Spleen (tissue), 13 donors: Measurements from ENCODE around the gene OR8B12. TPM values are rescaled to one million over a fixed set of nuclear protein-coding genes. Genes with fewer than 3 reads are reported as not detected.

ENCODE experiments used
- DNase-seq: peaks from one replicate; pipeline ENCODE4 v3.0.0-alpha.2; 2020
- H3K27ac ChIP-seq, 8 donors: fragments of 200-600 bp; sonication (generic) in 7 of 8; 1 replicate in 4 of 8; 2 replicates in 4 of 8; pipeline versions ENCODE4 v1.5.0 to v1.8.0; 2016 to 2021; ENCODE audit warnings: inconsistent platforms in 4 of 8, mild to moderate bottlenecking in 4 of 8, moderate library complexity in 1 of 8
- H3K27me3 ChIP-seq, 7 donors: fragments of 200-600 bp; sonication (generic) in 6 of 7; replicated peaks in 1 of 7; 1 replicate in 4 of 7; 2 replicates in 3 of 7; pipeline versions ENCODE4 v1.5.0 to v1.8.0; 2016 to 2021; ENCODE audit warnings: inconsistent platforms in 3 of 7, mild to moderate bottlenecking in 1 of 7
- H3K36me3 ChIP-seq, 6 donors: fragments of 200-600 bp; sonication (generic) in 5 of 6; 1 replicate in 4 of 6; 2 replicates in 2 of 6; pipeline versions ENCODE4 v1.5.0 to v1.8.0; 2016 to 2021; ENCODE audit warnings: inconsistent platforms in 2 of 6
- H3K4me1 ChIP-seq, 6 donors: fragments of 200-600 bp; sonication (generic) in 5 of 6; 1 replicate in 3 of 6; 2 replicates in 3 of 6; pipeline versions ENCODE4 v1.5.0 to v1.8.0; 2016 to 2021; ENCODE audit warnings: inconsistent platforms in 3 of 6
- H3K4me3 ChIP-seq, 8 donors: fragments of 200-600 bp; sonication (generic) in 7 of 8; 1 replicate in 4 of 8; 2 replicates in 4 of 8; pipeline versions ENCODE4 v1.5.0 to v1.8.0; 2016 to 2021; ENCODE audit warnings: inconsistent platforms in 4 of 8, mild to moderate bottlenecking in 4 of 8, moderate library complexity in 2 of 8
- H3K9me3 ChIP-seq, 8 donors: fragments of 200-600 bp; sonication (generic) in 7 of 8; 1 replicate in 4 of 8; 2 replicates in 4 of 8; pipeline versions ENCODE4 v1.5.0 to v1.8.0; 2016 to 2021; ENCODE audit warnings: inconsistent platforms in 4 of 8
- POLR2A ChIP-seq, 3 donors: fragments of 450-650 bp; IDR thresholded peaks; one replicate each; pipeline ENCODE4 v1.5.1; 2017; ENCODE audit warnings: antibody characterized with exemption in 3 of 3, mild to moderate bottlenecking in 1 of 3
- POLR2AphosphoS5 ChIP-seq, 3 donors: sonication (generic); formaldehyde crosslinking; IDR thresholded peaks; one replicate each; pipeline ENCODE4 v1.5.1; 2017; ENCODE audit warnings: antibody characterized with exemption in 3 of 3
- WGBS, 5 donors: extraction: QIAGEN DNeasy Blood & Tissue Kit in 3 of 5; methylation state at CpG; one replicate each; pipeline versions ENCODE4 v1.1.5 to v1.1.7; 2013 to 2018; 5-methylcytosine and 5-hydroxymethylcytosine counted together
- intact Hi-C: fragments of 100-400 bp; cut with DNase I; formaldehyde crosslinking; loops from one replicate; pipeline ENCODE4 v1.15.0; 2023; ENCODE audit warnings: low total_unique reads
- long read RNA-seq, 2 donors: transcript quantifications; one replicate each; lab custom pipeline, GENCODE V29; 2026
- polyA plus RNA-seq, 3 donors: library from polyadenylated mRNA; stranded (reverse); fragments of 200-250 nt; gene quantifications; one replicate each; pipeline ENCODE4 v1.2.1, GENCODE V29; 2013
- total RNA-seq, 7 donors: library from RNA; depleted of rRNA in 3 of 7; stranded (reverse); fragments of >200 nt in 3 of 7; fragmentation: NEBNext Ultra II Directional in 4 of 7; extraction: Animal tissue kit (Norgen Biotek cat#: 25700) in 4 of 7; gene quantifications; one replicate each; pipeline versions ENCODE4 v1.1.0 to v1.2.1, GENCODE V29; 2016 to 2021
- TF ChIP-seq, protein P1 (sequence below), 11 experiments: fragments of 200-600 bp in 7 of 11; fragments of 450-650 bp in 4 of 11; sonication (generic) in 4 of 11; IDR thresholded peaks in 8 of 11; conservative IDR thresholded peaks in 3 of 11; 1 replicate in 7 of 11; 2 replicates in 4 of 11; pipeline versions ENCODE4 v1.4.0 to v1.8.0; 2016 to 2021; ENCODE audit warnings: antibody characterized with exemption in 11 of 11, inconsistent platforms in 4 of 11, mild to moderate bottlenecking in 1 of 11
- donor health status: healthy with polysubstance abuse.
- donor health status: DM: no; HTN: no; CAD: no; lungs with moderate emphysema.
- donor health status: DM: no; HTN: no; CAD: no.
- donor health status: Bipolar disorder and iron deficiency.
- donor health status: healthy.
- donor health status: DM: no; HTN: no; CAD: no.
- donor health status: DM: yes; HTN: yes; CAD: no.

Gene OR8B12, protein sequence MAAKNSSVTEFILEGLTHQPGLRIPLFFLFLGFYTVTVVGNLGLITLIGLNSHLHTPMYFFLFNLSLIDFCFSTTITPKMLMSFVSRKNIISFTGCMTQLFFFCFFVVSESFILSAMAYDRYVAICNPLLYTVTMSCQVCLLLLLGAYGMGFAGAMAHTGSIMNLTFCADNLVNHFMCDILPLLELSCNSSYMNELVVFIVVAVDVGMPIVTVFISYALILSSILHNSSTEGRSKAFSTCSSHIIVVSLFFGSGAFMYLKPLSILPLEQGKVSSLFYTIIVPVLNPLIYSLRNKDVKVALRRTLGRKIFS
- total RNA-seq (not detected), polyA plus RNA-seq (not detected)
- long read RNA-seq, donor 1, result 0 reads
- long read RNA-seq, donor 2, result 0 reads

DNA sequence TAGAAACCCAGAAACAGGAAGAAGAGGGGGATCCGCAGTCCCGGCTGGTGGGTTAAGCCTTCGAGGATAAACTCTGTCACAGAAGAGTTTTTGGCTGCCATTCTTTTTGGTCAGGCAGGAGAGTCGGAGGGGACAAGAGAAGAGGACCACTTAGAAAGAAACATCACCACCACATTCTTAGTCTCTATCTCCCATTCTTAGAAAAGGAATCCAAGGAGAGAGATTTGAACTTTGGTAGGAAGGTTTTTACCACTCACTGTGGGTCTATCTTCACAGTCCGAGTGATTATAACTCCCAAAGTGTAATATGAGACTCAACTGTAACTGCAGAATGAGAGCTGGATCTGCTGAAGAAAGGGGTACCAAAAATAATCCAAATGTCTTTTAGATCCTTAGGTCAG, at the start of gene OR8B12:
Gene OR8B12 (minus strand): TSS at position 101 of the 400 bp plus-strand sequence. CDS start 0 bp downstream, at position 101.
- H3K27ac ChIP-seq, result no peak within 1 kb of the TSS
- no peak for DNase-seq
- intact Hi-C loops, result no loop called here
- H3K4me1 ChIP-seq, result no peaks in the 10 kb centered on the region
- H3K4me3 ChIP-seq, result no peak within 1 kb of the TSS
- no peak for TF ChIP-seq POLR2AphosphoS5 (IDR thresholded peaks at IDR 0.05)
- TF ChIP-seq, protein P1, sequence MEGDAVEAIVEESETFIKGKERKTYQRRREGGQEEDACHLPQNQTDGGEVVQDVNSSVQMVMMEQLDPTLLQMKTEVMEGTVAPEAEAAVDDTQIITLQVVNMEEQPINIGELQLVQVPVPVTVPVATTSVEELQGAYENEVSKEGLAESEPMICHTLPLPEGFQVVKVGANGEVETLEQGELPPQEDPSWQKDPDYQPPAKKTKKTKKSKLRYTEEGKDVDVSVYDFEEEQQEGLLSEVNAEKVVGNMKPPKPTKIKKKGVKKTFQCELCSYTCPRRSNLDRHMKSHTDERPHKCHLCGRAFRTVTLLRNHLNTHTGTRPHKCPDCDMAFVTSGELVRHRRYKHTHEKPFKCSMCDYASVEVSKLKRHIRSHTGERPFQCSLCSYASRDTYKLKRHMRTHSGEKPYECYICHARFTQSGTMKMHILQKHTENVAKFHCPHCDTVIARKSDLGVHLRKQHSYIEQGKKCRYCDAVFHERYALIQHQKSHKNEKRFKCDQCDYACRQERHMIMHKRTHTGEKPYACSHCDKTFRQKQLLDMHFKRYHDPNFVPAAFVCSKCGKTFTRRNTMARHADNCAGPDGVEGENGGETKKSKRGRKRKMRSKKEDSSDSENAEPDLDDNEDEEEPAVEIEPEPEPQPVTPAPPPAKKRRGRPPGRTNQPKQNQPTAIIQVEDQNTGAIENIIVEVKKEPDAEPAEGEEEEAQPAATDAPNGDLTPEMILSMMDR (IDR thresholded peaks at IDR 0.05 in 8 of 11, conservative IDR thresholded peaks at IDR 0.05 in 3 of 11), result no peak
- TF ChIP-seq POLR2A (IDR thresholded peaks at IDR 0.05), result no peak
- H3K27me3 ChIP-seq, result peaks cover 0 to 17% (median 0%) of the 10 kb centered on the region in 7 donors
- no peaks in the 10 kb centered on the region for H3K36me3 ChIP-seq
- WGBS, 5 donors, result 80 to 92% (median 83%) methylated on average over 5 of the region's 5 CpGs
- no peaks in the 10 kb centered on the region for H3K9me3 ChIP-seq

DNA sequence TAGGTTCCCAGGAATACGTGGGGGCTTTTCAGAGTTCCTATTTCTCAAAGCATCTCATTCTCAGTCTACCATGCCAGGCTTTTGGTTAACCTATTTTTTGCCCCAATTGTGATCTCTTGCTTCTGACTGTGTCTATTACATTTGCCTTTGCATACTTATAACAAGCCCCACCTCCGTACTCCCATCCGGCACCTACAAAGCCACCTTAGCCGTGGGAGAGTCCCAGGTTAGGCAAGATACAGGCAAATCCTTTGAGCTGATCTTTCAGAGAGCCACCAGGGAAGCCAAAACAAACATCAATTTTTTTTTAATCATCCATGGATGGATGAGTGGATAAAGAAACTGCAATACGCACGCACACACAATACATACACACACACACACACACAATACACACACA, 49.2 kb upstream of the OR8B12 start:
- TF ChIP-seq POLR2AphosphoS5 (IDR thresholded peaks at IDR 0.05), result no peak
- TF ChIP-seq, protein P1 (IDR thresholded peaks at IDR 0.05 in 8 of 11, conservative IDR thresholded peaks at IDR 0.05 in 3 of 11), result no peak
- DNase-seq, result no peak
- Histone ChIP-seq H3K27me3 (peaks cover 0 to 25% (median 0%) of the 10 kb centered on the region in 7 donors), H3K27ac (no peak overlapping the region), H3K4me1 (no peaks in the 10 kb centered on the region), H3K4me3 (no peak overlapping the region), H3K9me3 (no peaks in the 10 kb centered on the region), H3K36me3 (no peaks in the 10 kb centered on the region)
- 77 to 93% (median 87%) methylated on average over 6 of the region's 6 CpGs for WGBS, 5 donors
- intact Hi-C loops, result no loop called here

DNA sequence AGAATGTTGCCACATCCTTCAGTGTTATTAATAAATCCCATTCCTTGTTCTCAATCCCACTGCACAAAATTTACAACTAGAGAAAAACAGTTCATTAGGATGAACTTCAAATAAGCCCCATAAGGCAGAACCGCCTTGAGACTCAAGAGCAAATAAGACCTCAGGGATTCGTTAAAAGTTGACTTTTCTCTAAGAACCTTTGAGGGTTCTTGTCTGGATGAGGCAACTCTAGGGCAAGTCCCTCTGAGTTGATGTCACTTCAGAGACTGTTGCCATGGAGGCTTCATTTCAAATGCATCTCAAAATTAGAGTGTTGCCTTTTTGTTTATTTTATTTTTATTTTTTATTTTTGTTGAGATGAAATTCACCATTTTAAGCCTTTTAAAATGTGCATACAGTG, 48.0 kb upstream of the OR8B12 start:
- 86 to 97% (median 92%) methylated on average over 2 of the region's 2 CpGs for WGBS, 5 donors
- H3K27me3 ChIP-seq, result peaks cover 0 to 28% (median 0%) of the 10 kb centered on the region in 7 donors
- no peaks in the 10 kb centered on the region for H3K36me3 ChIP-seq
- intact Hi-C loops, result no loop called here
- no peaks in the 10 kb centered on the region for H3K9me3 ChIP-seq
- H3K4me1 ChIP-seq, result no peaks in the 10 kb centered on the region
- H3K4me3 ChIP-seq, result no peak overlapping the region
- no peak for DNase-seq
- no peak for TF ChIP-seq POLR2AphosphoS5 (IDR thresholded peaks at IDR 0.05)
- TF ChIP-seq, protein P1 (IDR thresholded peaks at IDR 0.05 in 8 of 11, conservative IDR thresholded peaks at IDR 0.05 in 3 of 11), result no peak
- H3K27ac ChIP-seq, result no peak overlapping the region

DNA sequence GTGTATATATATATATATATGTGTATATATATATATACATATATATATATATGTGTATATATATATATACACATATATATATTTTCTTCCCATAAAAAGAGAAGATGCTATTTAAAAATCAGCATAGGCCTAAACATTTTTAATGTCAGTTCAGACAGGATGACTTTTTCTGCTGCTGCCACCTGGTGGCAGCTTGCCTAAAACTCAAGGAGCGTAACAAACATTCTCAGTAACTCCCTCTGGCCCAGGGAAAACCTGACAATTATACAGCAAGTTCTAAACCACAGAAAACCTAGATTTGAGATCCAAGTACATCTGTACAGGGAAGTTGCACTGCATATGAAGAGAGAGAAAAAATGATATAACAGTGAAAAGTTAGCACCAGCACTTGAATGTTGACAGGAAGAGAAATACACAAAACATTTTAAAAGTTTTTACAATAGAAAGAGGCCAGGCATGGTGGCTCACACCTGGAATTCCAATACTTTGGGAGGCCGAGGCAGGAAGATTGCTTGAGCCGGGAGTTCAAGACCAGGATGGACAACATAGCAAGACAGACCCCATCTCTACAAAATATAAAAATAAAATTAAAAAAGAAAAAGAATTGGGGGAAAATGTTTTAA, 42.9 kb upstream of the OR8B12 start:
- no peak for DNase-seq
- intact Hi-C loops, result no loop called here
- Histone ChIP-seq H3K27me3 (peaks cover 0 to 16% (median 0%) of the 10 kb centered on the region in 7 donors), H3K27ac (no peak overlapping the region), H3K9me3 (no peaks in the 10 kb centered on the region), H3K36me3 (no peaks in the 10 kb centered on the region), H3K4me3 (no peak overlapping the region), H3K4me1 (no peaks in the 10 kb centered on the region)
- TF ChIP-seq POLR2AphosphoS5 (IDR thresholded peaks at IDR 0.05) (no peak), POLR2A (IDR thresholded peaks at IDR 0.05) (no peak)
- TF ChIP-seq, protein P1 (IDR thresholded peaks at IDR 0.05 in 8 of 11, conservative IDR thresholded peaks at IDR 0.05 in 3 of 11), result peak in 9 of 11 experiments; percentile 18 to 69 (median 54)
- 37 to 56% (median 46%) methylated on average over 3 of the region's 3 CpGs for WGBS, 5 donors
